ENCODE results near the gene UNG. TPM values are rescaled to one million over a fixed set of nuclear protein-coding genes. Genes with fewer than 3 reads are reported as not detected.

Gene UNG
- polyA plus RNA-seq, 1 of the 3 experiments (the other 2 are of a cell fraction), result 33.2 TPM

- Histone ChIP-seq H3K79me2 (ENCODE audit: insufficient read depth) (no peaks in the 10 kb centered on the region), H3K4me3 (ENCODE audit: low read depth in 2 of 2, low read length in 1 of 2) (no peak overlapping the region), H3K36me3 (replicated peaks in 1 of 2; ENCODE audit: control insufficient read depth in 1 of 2, insufficient read depth in 2 of 2, low read length in 1 of 2) (no peaks in the 10 kb centered on the region), H3K9me3 (no peaks in the 10 kb centered on the region), H3K9me2 (no peaks in the 10 kb centered on the region), H3K4me2 (no peak overlapping the region), H4K20me1 (ENCODE audit: insufficient read depth) (no peaks in the 10 kb centered on the region), H3K27me3 (ENCODE audit: insufficient read depth) (no peaks in the 10 kb centered on the region), H3K9ac (no peak overlapping the region), H3K27ac (ENCODE audit: low read depth in 2 of 2, low read length in 1 of 2) (no peak overlapping the region), H3K4me1 (ENCODE audit: control insufficient read depth in 1 of 2, insufficient read depth in 2 of 2, low read depth in 1 of 2, low read length in 1 of 2) (no peaks in the 10 kb centered on the region), H2AFZ (ENCODE audit: low read depth) (no peak overlapping the region), H3F3A (replicated peaks; ENCODE audit: insufficient read depth) (no peaks in the 10 kb centered on the region)
- 78% methylated on average over 5 of the region's 9 CpGs for WGBS (ENCODE audit: low lambda C conversion rate)
- ChIA-PET CTCF (interaction anchor here (1.5 kb wide), 1 partner anchor 246 kb away, joined by 4 read pairs; no protein-coding TSS in a partner anchor), POLR2A (no interaction called here)
- DNase-seq, result no peak
- TF ChIP-seq RCOR1 (IDR thresholded peaks at IDR 0.05; ENCODE audit: low read length) (no peak), TCF12 (IDR thresholded peaks at IDR 0.05) (no peak), RXRA (IDR thresholded peaks at IDR 0.05; ENCODE audit: borderline replicate concordance, low read depth) (no peak), FOXJ3 (CRISPR knock-in tag; IDR thresholded peaks at IDR 0.05) (no peak), NRF1 (IDR thresholded peaks at IDR 0.05; ENCODE audit: low read depth, low read length) (no peak), YY1 (IDR thresholded peaks at IDR 0.05; ENCODE audit: low read depth) (no peak)
- TF ChIP-seq, protein P1, sequence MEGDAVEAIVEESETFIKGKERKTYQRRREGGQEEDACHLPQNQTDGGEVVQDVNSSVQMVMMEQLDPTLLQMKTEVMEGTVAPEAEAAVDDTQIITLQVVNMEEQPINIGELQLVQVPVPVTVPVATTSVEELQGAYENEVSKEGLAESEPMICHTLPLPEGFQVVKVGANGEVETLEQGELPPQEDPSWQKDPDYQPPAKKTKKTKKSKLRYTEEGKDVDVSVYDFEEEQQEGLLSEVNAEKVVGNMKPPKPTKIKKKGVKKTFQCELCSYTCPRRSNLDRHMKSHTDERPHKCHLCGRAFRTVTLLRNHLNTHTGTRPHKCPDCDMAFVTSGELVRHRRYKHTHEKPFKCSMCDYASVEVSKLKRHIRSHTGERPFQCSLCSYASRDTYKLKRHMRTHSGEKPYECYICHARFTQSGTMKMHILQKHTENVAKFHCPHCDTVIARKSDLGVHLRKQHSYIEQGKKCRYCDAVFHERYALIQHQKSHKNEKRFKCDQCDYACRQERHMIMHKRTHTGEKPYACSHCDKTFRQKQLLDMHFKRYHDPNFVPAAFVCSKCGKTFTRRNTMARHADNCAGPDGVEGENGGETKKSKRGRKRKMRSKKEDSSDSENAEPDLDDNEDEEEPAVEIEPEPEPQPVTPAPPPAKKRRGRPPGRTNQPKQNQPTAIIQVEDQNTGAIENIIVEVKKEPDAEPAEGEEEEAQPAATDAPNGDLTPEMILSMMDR (IDR thresholded peaks at IDR 0.05), result no peak
- TF ChIP-seq, protein P2, sequence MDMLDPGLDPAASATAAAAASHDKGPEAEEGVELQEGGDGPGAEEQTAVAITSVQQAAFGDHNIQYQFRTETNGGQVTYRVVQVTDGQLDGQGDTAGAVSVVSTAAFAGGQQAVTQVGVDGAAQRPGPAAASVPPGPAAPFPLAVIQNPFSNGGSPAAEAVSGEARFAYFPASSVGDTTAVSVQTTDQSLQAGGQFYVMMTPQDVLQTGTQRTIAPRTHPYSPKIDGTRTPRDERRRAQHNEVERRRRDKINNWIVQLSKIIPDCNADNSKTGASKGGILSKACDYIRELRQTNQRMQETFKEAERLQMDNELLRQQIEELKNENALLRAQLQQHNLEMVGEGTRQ (IDR thresholded peaks at IDR 0.05; ENCODE audit: borderline replicate concordance, low read depth, low read length), result no peak
- TF ChIP-seq, protein P3, sequence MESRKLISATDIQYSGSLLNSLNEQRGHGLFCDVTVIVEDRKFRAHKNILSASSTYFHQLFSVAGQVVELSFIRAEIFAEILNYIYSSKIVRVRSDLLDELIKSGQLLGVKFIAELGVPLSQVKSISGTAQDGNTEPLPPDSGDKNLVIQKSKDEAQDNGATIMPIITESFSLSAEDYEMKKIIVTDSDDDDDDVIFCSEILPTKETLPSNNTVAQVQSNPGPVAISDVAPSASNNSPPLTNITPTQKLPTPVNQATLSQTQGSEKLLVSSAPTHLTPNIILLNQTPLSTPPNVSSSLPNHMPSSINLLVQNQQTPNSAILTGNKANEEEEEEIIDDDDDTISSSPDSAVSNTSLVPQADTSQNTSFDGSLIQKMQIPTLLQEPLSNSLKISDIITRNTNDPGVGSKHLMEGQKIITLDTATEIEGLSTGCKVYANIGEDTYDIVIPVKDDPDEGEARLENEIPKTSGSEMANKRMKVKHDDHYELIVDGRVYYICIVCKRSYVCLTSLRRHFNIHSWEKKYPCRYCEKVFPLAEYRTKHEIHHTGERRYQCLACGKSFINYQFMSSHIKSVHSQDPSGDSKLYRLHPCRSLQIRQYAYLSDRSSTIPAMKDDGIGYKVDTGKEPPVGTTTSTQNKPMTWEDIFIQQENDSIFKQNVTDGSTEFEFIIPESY (IDR thresholded peaks at IDR 0.05; ENCODE audit: borderline replicate concordance, low read depth), result no peak
Measured at GRCh38 chr12:109139360-109139759, 42.0 kb downstream of the UNG start.

DNA sequence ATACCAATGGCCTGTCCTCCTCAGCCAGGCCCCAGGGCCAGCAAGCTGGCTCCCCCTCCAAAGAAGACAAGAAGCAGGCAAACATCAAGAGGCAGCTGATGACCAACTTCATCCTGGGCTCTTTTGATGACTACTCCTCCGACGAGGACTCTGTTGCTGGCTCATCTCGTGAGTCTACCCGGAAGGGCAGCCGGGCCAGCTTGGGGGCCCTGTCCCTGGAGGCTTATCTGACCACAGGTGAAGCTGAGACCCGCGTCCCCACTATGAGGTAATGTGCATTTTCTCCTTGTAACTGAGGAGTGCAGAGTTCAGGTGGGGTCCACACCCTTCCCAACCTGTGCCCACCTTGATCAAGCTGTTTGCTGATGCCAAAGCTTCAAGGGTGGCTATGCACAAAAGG lies 42.4 kb downstream of the UNG start:
- ChIA-PET POLR2A (no interaction called here), CTCF (interaction anchor here (1.5 kb wide), 1 partner anchor 246 kb away, joined by 4 read pairs; no protein-coding TSS in a partner anchor)
- no peak for DNase-seq
- no peak overlapping the region for H3K4me3 ChIP-seq (ENCODE audit: low read depth in 2 of 2, low read length in 1 of 2)
- no peak overlapping the region for H3K4me2 ChIP-seq
- H3K9me2 ChIP-seq, result no peaks in the 10 kb centered on the region
- no peaks in the 10 kb centered on the region for H3K27me3 ChIP-seq (ENCODE audit: insufficient read depth)
- no peaks in the 10 kb centered on the region for H3K4me1 ChIP-seq (ENCODE audit: control insufficient read depth in 1 of 2, insufficient read depth in 2 of 2, low read depth in 1 of 2, low read length in 1 of 2)
- no peaks in the 10 kb centered on the region for H3K9me3 ChIP-seq
- no peak overlapping the region for H3K27ac ChIP-seq (ENCODE audit: low read depth in 2 of 2, low read length in 1 of 2)
- no peak for TF ChIP-seq MAX (IDR thresholded peaks at IDR 0.05; ENCODE audit: low read depth)
- TF ChIP-seq, protein P2 (IDR thresholded peaks at IDR 0.05; ENCODE audit: borderline replicate concordance, low read depth, low read length), result no peak
- no peak for TF ChIP-seq REST (IDR thresholded peaks at IDR 0.05; ENCODE audit: low read depth, low read length)
- TF ChIP-seq CHD2 (IDR thresholded peaks at IDR 0.05; ENCODE audit: low read length, partially characterized antibody), result no peak
- TF ChIP-seq, protein P4, sequence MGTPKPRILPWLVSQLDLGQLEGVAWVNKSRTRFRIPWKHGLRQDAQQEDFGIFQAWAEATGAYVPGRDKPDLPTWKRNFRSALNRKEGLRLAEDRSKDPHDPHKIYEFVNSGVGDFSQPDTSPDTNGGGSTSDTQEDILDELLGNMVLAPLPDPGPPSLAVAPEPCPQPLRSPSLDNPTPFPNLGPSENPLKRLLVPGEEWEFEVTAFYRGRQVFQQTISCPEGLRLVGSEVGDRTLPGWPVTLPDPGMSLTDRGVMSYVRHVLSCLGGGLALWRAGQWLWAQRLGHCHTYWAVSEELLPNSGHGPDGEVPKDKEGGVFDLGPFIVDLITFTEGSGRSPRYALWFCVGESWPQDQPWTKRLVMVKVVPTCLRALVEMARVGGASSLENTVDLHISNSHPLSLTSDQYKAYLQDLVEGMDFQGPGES (IDR thresholded peaks at IDR 0.05; ENCODE audit: low read depth, low read length), result no peak
- TF ChIP-seq RAD21 (IDR thresholded peaks at IDR 0.05; ENCODE audit: low read length), result no peak
- no peak for TF ChIP-seq FOXJ3 (CRISPR knock-in tag; IDR thresholded peaks at IDR 0.05)
- no peaks in the 10 kb centered on the region for H3F3A ChIP-seq (replicated peaks; ENCODE audit: insufficient read depth)
- H3K79me2 ChIP-seq (ENCODE audit: insufficient read depth), result no peaks in the 10 kb centered on the region
- no peak overlapping the region for H2AFZ ChIP-seq (ENCODE audit: low read depth)
- 87% methylated on average over 6 of the region's 7 CpGs for WGBS (ENCODE audit: low lambda C conversion rate)
- H3K36me3 ChIP-seq (replicated peaks in 1 of 2; ENCODE audit: control insufficient read depth in 1 of 2, insufficient read depth in 2 of 2, low read length in 1 of 2), result no peaks in the 10 kb centered on the region
- H4K20me1 ChIP-seq (ENCODE audit: insufficient read depth), result no peaks in the 10 kb centered on the region
- H3K9ac ChIP-seq, result no peak overlapping the region

Data from SK-N-SH (cell line).